ENCODE data around the gene COQ9.
"Not testable (repeated sequence)": the region's sequence is repeated elsewhere in the genome, so short reads cannot be mapped to it uniquely, and the experiment has no call there.

COQ9 gene

GRCh38 chr16:57427307-57427706 is 20.0 kb upstream of the COQ9 start:
- DNase-seq: no peak

- no peak for DNase-seq
These were observed 19.5 kb upstream of the COQ9 start for GRCh38 chr16:57427824-57428223.

- DNase-seq: no peak
These were observed 16.3 kb upstream of the COQ9 start for GRCh38 chr16:57430955-57431354.

- DNase-seq: no peak
These were observed 14.8 kb upstream of the COQ9 start for GRCh38 chr16:57432505-57432904.

- DNase-seq: no peak
These were observed 14.3 kb upstream of the COQ9 start for GRCh38 chr16:57432989-57433388.

- no peak for DNase-seq
These were observed 13.3 kb upstream of the COQ9 start for GRCh38 chr16:57434003-57434402.

- DNase-seq: no peak
These were observed 11.4 kb upstream of the COQ9 start for GRCh38 chr16:57435838-57436237.

GRCh38 chr16:57439947-57440346 is 7.3 kb upstream of the COQ9 start:
- not testable (repeated sequence) for DNase-seq

GRCh38 chr16:57440551-57440950 is 6.7 kb upstream of the COQ9 start:
- DNase-seq: not testable (repeated sequence)

GRCh38 chr16:57444711-57445110 is 2.6 kb upstream of the COQ9 start:
- no peak for DNase-seq

- no peak for DNase-seq
These were observed 1.8 kb upstream of the COQ9 start for GRCh38 chr16:57445510-57445909.

GRCh38 chr16:57446531-57447185 is 621 bp upstream of the COQ9 start:
- peak; percentile 80 for DNase-seq

GRCh38 chr16:57452021-57452420 is 4.7 kb downstream of the COQ9 start:
- DNase-seq: no peak

- DNase-seq: peak; percentile 95
These were observed 15.1 kb downstream of the COQ9 start, which contains the start of gene POLR2C for GRCh38 chr16:57462209-57462977. Gene POLR2C (plus strand): TSS chr16:57462679. CDS start chr16:57462725, 46 bp downstream.

- DNase-seq: no peak
These were observed 15.7 kb downstream of the COQ9 start for GRCh38 chr16:57462978-57463362.

- no peak for DNase-seq
These were observed 17.2 kb downstream of the COQ9 start for GRCh38 chr16:57464523-57464922.

GRCh38 chr16:57468346-57468745 is 21.1 kb downstream of the COQ9 start:
- no peak for DNase-seq

GRCh38 chr16:57469046-57469445 is 21.8 kb downstream of the COQ9 start:
- DNase-seq: no peak

- no peak for DNase-seq
These were observed 22.7 kb downstream of the COQ9 start for GRCh38 chr16:57469917-57470470.

- no peak for DNase-seq
These were observed 23.4 kb downstream of the COQ9 start for GRCh38 chr16:57470711-57471110.

GRCh38 chr16:57471209-57471608 is 23.9 kb downstream of the COQ9 start:
- DNase-seq: no peak

- no peak for DNase-seq
These were observed 24.8 kb downstream of the COQ9 start for GRCh38 chr16:57471852-57472664.

GRCh38 chr16:57472665-57473060 is 25.4 kb downstream of the COQ9 start:
- no peak for DNase-seq
